Measurements from ENCODE around the gene MCF2L2. TPM values are rescaled to one million over a fixed set of nuclear protein-coding genes. Genes with fewer than 3 reads are reported as not detected.

Gene MCF2L2
- total and polyA plus RNA-seq, 2 of the 13 experiments (the other 11 are each of a cell fraction or from before 2014, with no cell fraction given): not detected

DNA sequence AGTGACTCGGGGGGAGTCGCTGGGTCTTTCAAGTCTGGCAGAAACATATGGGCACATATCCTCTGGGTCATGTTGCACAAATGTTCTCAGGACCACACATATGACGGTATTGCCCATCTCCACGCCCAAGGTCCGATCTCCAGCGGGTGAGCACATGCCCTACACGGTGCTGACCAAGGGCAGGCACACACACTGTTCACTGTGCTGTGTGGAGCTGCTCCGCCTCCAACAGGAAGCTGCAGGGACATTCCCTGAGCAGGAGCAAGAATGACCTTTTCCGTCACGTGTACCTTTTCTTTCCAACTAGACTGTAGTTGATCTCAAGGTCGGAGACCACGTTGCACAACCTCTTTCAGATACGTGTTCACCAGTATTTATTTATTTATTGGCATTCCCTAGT lies 217.1 kb downstream of the MCF2L2 start (continued):
- TF ChIP-seq, protein P1, sequence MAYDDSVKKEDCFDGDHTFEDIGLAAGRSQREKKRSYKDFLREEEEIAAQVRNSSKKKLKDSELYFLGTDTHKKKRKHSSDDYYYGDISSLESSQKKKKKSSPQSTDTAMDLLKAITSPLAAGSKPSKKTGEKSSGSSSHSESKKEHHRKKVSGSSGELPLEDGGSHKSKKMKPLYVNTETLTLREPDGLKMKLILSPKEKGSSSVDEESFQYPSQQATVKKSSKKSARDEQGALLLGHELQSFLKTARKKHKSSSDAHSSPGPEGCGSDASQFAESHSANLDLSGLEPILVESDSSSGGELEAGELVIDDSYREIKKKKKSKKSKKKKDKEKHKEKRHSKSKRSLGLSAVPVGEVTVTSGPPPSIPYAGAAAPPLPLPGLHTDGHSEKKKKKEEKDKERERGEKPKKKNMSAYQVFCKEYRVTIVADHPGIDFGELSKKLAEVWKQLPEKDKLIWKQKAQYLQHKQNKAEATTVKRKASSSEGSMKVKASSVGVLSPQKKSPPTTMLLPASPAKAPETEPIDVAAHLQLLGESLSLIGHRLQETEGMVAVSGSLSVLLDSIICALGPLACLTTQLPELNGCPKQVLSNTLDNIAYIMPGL (CRISPR knock-in tag; IDR thresholded peaks at IDR 0.05; ENCODE audit: borderline replicate concordance in 1 of 2, low read depth in 1 of 2): peak in 1 of 2 experiments; percentile 44; a peak in 1 of 4 replicates
- TF ChIP-seq NONO (IDR thresholded peaks at IDR 0.05): no peak
- TF ChIP-seq NONO (CRISPR knock-in tag; conservative IDR thresholded peaks at IDR 0.05): peak; percentile 50; the same call in 1 of the 2 replicates
- TF ChIP-seq, protein P2, sequence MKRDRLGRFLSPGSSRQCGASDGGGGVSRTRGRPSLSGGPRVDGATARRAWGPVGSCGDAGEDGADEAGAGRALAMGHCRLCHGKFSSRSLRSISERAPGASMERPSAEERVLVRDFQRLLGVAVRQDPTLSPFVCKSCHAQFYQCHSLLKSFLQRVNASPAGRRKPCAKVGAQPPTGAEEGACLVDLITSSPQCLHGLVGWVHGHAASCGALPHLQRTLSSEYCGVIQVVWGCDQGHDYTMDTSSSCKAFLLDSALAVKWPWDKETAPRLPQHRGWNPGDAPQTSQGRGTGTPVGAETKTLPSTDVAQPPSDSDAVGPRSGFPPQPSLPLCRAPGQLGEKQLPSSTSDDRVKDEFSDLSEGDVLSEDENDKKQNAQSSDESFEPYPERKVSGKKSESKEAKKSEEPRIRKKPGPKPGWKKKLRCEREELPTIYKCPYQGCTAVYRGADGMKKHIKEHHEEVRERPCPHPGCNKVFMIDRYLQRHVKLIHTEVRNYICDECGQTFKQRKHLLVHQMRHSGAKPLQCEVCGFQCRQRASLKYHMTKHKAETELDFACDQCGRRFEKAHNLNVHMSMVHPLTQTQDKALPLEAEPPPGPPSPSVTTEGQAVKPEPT (CRISPR knock-in tag; IDR thresholded peaks at IDR 0.05; ENCODE audit: low read depth): 0 out of 2 replicates have a peak, but pooled peaks have one; percentile 49
- 0 out of 2 replicates have a peak, but pooled peaks have one; percentile 27 for TF ChIP-seq DMAP1 (CRISPR knock-in tag; IDR thresholded peaks at IDR 0.05)
- TF ChIP-seq BCL6 (CRISPR knock-in tag; IDR thresholded peaks at IDR 0.05): peak; percentile 80
- TF ChIP-seq, protein P3, sequence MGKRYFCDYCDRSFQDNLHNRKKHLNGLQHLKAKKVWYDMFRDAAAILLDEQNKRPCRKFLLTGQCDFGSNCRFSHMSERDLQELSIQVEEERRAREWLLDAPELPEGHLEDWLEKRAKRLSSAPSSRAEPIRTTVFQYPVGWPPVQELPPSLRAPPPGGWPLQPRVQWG (CRISPR knock-in tag; IDR thresholded peaks at IDR 0.05; ENCODE audit: borderline replicate concordance, low read depth): no peak
- no peak for TF ChIP-seq ZNF780A (CRISPR knock-in tag; IDR thresholded peaks at IDR 0.05)
- no peak for TF ChIP-seq SNRNP70 (IDR thresholded peaks at IDR 0.05; ENCODE audit: low read depth, low read length)
- TF ChIP-seq, protein P4, sequence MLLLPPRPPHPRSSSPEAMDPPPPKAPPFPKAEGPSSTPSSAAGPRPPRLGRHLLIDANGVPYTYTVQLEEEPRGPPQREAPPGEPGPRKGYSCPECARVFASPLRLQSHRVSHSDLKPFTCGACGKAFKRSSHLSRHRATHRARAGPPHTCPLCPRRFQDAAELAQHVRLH (CRISPR knock-in tag; IDR thresholded peaks at IDR 0.05; ENCODE audit: borderline replicate concordance, low read depth): 0 out of 2 replicates have a peak, but pooled peaks have one; percentile 46

Measured in HepG2 (cell line).